ENCODE data around the gene P3H3. TPM values are rescaled to one million over a fixed set of nuclear protein-coding genes. Genes with fewer than 3 reads are reported as not detected.

The P3H3 gene
- polyA plus RNA-seq, 1 donor (not counting 4 experiments of a cell fraction or from before 2014, with no cell fraction given) = 3.9 TPM

DNA sequence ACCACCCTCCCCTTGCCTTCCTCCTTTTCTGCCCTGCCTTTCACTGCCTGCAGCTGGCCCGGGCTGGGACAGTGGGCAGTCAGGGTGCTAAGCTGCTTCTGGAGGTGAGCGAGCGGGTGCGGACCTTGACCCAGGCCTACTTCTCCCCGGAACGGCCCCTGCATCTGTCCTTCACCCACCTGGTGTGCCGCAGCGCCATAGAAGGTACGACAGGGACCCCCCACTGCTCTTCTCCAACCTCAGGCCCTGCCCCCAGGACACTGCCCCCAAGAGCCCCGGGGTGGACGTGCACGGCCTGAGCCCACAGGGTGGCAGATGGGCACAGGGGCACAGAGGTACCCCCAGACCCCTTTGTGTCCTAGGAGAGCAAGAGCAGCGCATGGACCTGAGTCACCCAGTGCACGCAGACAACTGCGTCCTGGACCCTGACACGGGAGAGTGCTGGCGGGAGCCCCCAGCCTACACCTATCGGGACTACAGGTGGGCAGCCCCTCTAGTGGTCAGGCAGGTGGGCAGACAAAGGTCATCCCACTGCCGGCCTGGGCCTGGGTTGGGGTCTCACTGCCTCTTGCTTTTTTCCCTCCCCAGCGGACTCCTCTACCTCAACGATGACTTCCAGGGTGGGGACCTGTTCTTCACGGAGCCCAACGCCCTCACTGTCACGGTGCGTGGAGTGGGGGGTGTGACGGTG is 9.3 kb downstream of the P3H3 start:
- no peak for DNase-seq (ENCODE audit: low read depth, low spot score)
- no peak for TF ChIP-seq EZH2 (IDR thresholded peaks at IDR 0.05; ENCODE audit: low read length)
- no peak for TF ChIP-seq CTCF (optimal IDR thresholded peaks at IDR 0.05 in 1 of 3, IDR thresholded peaks at IDR 0.05 in 1 of 3, conservative IDR thresholded peaks at IDR 0.05 in 1 of 3; ENCODE audit: extremely low read depth in 1 of 3, insufficient read depth in 2 of 3, low read length in 3 of 3)
- H3K4me3 ChIP-seq (ENCODE audit: control insufficient read depth in 2 of 3, extremely low read depth in 1 of 3, insufficient read depth in 2 of 3, low read depth in 1 of 3, low read length in 3 of 3) = no peak overlapping the region
- H3K9ac ChIP-seq (ENCODE audit: control insufficient read depth, extremely low read depth, insufficient read depth, low read length) = no peak overlapping the region
- H3K4me1 ChIP-seq (ENCODE audit: control insufficient read depth, extremely low read depth, insufficient read depth, low read length) = no peaks in the 10 kb centered on the region
- no peaks in the 10 kb centered on the region for H3K79me2 ChIP-seq (ENCODE audit: control insufficient read depth, insufficient read depth, low read length)
- FAIRE-seq = no peak
- no peaks in the 10 kb centered on the region for H3K9me1 ChIP-seq (ENCODE audit: control insufficient read depth, extremely low read depth, insufficient read depth, low read length)
- no peaks in the 10 kb centered on the region for H3K27me3 ChIP-seq (ENCODE audit: control insufficient read depth, extremely low read depth, insufficient read depth, low read length)
- H3K36me3 ChIP-seq (ENCODE audit: control insufficient read depth in 2 of 2, extremely low read depth in 1 of 2, insufficient read depth in 2 of 2, low read length in 2 of 2) = peaks cover 0 to 4% of the 10 kb centered on the region in 2 experiments
- peaks cover 2% of the 10 kb centered on the region for H4K20me1 ChIP-seq (ENCODE audit: control insufficient read depth, extremely low read depth, insufficient read depth, low read length)
- dilution Hi-C loops (cut with MboI; ENCODE audit: extremely low pct_ligation_motif_present, low sequenced_read_pairs) = no loop called here
- no peaks in the 10 kb centered on the region for H3K9me3 ChIP-seq (ENCODE audit: control insufficient read depth, low read depth, low read length)
- no peak overlapping the region for H3K4me2 ChIP-seq (ENCODE audit: control insufficient read depth, extremely low read depth, insufficient read depth, low read depth, low read length)
- no peak overlapping the region for H2AFZ ChIP-seq (ENCODE audit: control insufficient read depth, low read length)
- H3K27ac ChIP-seq (ENCODE audit: control insufficient read depth, insufficient read depth, low read length) = no peak overlapping the region

DNA sequence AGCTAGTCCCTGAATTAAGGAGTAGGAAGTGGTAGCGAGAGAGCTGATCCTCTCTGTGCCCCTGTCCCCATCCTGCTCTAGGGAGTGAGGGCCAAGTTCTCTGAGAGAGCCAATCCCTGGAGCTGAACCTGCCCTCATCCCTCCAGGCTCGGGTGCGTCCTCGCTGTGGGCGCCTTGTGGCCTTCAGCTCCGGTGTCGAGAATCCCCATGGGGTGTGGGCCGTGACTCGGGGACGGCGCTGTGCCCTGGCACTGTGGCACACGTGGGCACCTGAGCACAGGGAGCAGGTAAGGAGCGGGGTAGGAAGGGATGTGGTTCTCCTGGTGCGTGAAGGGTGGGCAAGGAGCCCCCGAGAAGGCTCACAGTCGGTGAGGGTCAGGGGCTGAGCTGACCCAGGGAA is 10.6 kb downstream of the P3H3 start:
- no peak overlapping the region for H2AFZ ChIP-seq (ENCODE audit: control insufficient read depth, low read length)
- peaks cover 0 to 4% of the 10 kb centered on the region in 2 experiments for H3K36me3 ChIP-seq (ENCODE audit: control insufficient read depth in 2 of 2, extremely low read depth in 1 of 2, insufficient read depth in 2 of 2, low read length in 2 of 2)
- TF ChIP-seq EZH2 (IDR thresholded peaks at IDR 0.05; ENCODE audit: low read length) (no peak), CTCF (optimal IDR thresholded peaks at IDR 0.05 in 1 of 3, IDR thresholded peaks at IDR 0.05 in 1 of 3, conservative IDR thresholded peaks at IDR 0.05 in 1 of 3; ENCODE audit: extremely low read depth in 1 of 3, insufficient read depth in 2 of 3, low read length in 3 of 3) (no peak)
- H3K27ac ChIP-seq (ENCODE audit: control insufficient read depth, insufficient read depth, low read length) = no peak overlapping the region
- no peaks in the 10 kb centered on the region for H3K79me2 ChIP-seq (ENCODE audit: control insufficient read depth, insufficient read depth, low read length)
- H3K9me1 ChIP-seq (ENCODE audit: control insufficient read depth, extremely low read depth, insufficient read depth, low read length) = no peaks in the 10 kb centered on the region
- no peak overlapping the region for H3K4me3 ChIP-seq (ENCODE audit: control insufficient read depth in 2 of 3, extremely low read depth in 1 of 3, insufficient read depth in 2 of 3, low read depth in 1 of 3, low read length in 3 of 3)
- no peak overlapping the region for H3K9ac ChIP-seq (ENCODE audit: control insufficient read depth, extremely low read depth, insufficient read depth, low read length)
- H3K4me2 ChIP-seq (ENCODE audit: control insufficient read depth, extremely low read depth, insufficient read depth, low read depth, low read length) = no peak overlapping the region
- H3K9me3 ChIP-seq (ENCODE audit: control insufficient read depth, low read depth, low read length) = no peaks in the 10 kb centered on the region
- no peaks in the 10 kb centered on the region for H3K27me3 ChIP-seq (ENCODE audit: control insufficient read depth, extremely low read depth, insufficient read depth, low read length)
- no peak for FAIRE-seq
- DNase-seq (ENCODE audit: low read depth, low spot score) = no peak
- peaks cover 2% of the 10 kb centered on the region for H4K20me1 ChIP-seq (ENCODE audit: control insufficient read depth, extremely low read depth, insufficient read depth, low read length)
- no peaks in the 10 kb centered on the region for H3K4me1 ChIP-seq (ENCODE audit: control insufficient read depth, extremely low read depth, insufficient read depth, low read length)
- dilution Hi-C loops (cut with MboI; ENCODE audit: extremely low pct_ligation_motif_present, low sequenced_read_pairs) = no loop called here

All from keratinocyte (primary cell).